HepG2 (cell line): Measurements from ENCODE around the gene TIMM17A. TPM values are rescaled to one million over a fixed set of nuclear protein-coding genes. Genes with fewer than 3 reads are reported as not detected.
A peak's percentile ranks its signal among the peaks of the same experiment; 100 is the strongest.

Experiments
- ELF1 ChIP-seq: sonication (generic); formaldehyde crosslinking; IDR thresholded peaks from 2 replicates; pipeline ENCODE4 v1.4.0; 2020; ENCODE audit warnings: missing genetic modification reagents
- RXRB ChIP-seq: IDR thresholded peaks from 2 replicates; pipeline ENCODE4 v1.6.1; 2016; ENCODE audit warnings: borderline replicate concordance, missing genetic modification reagents, missing compliant biosample characterization
- ZNF704 ChIP-seq: sonication (generic); formaldehyde crosslinking; IDR thresholded peaks from 2 replicates; pipeline ENCODE4 v1.8.1; 2023; ENCODE audit warnings: mild to moderate bottlenecking, inconsistent platforms, moderate library complexity, missing genetic modification reagents, borderline replicate concordance
- ZNF878 ChIP-seq: sonication (generic); formaldehyde crosslinking; IDR thresholded peaks from 2 replicates; pipeline ENCODE4 v1.8.1; 2023; ENCODE audit warnings: mild to moderate bottlenecking, missing genetic modification reagents, moderate library complexity
- polyA plus RNA-seq, 8 experiments: library from polyadenylated mRNA; depleted of rRNA in 3 of 8; stranded (reverse) in 7 of 8; unstranded in 1 of 8; fragments of >200 nt; fragmentation: Illumina TruSeq in 4 of 8; extraction: Trizol in 4 of 8; gene quantifications; 2 replicates each; pipeline versions ENCODE4 v1.2.1 to v1.2.3, GENCODE V29; 2011 to 2016; ENCODE audit warnings: low read depth in 4 of 8, missing spikeins in 1 of 8, mixed read lengths in 1 of 8; ENCODE audit not compliant: insufficient read depth in 1 of 8
- total RNA-seq, 5 experiments: library from RNA; depleted of rRNA; stranded (reverse); fragments of >200 nt; fragmentation: Illumina TruSeq; extraction: Trizol; gene quantifications; 2 replicates each; pipeline ENCODE4 v1.2.3, GENCODE V29; 2016; ENCODE audit warnings: low read depth in 1 of 5
- TF ChIP-seq, protein P1 (sequence below), 2 experiments: fragments of 450-650 bp in 1 of 2; sonication (generic) in 1 of 2; formaldehyde crosslinking in 1 of 2; IDR thresholded peaks; 2 replicates each; pipeline versions ENCODE4 v1.6.1 to v1.8.0; 2016 to 2022; ENCODE audit warnings: antibody characterized with exemption in 1 of 2, mild to moderate bottlenecking in 1 of 2, missing genetic modification reagents in 1 of 2
- TF ChIP-seq, protein P2 (sequence below): sonication (generic); formaldehyde crosslinking; IDR thresholded peaks from 2 replicates; pipeline ENCODE4 v1.5.0; 2020; ENCODE audit warnings: missing genetic modification reagents, mild to moderate bottlenecking, borderline replicate concordance

The TIMM17A gene
- total and polyA plus RNA-seq, 2 of the 13 experiments (the other 11 are each of a cell fraction or from before 2014, with no cell fraction given): 50.8 to 97.8 TPM

DNA sequence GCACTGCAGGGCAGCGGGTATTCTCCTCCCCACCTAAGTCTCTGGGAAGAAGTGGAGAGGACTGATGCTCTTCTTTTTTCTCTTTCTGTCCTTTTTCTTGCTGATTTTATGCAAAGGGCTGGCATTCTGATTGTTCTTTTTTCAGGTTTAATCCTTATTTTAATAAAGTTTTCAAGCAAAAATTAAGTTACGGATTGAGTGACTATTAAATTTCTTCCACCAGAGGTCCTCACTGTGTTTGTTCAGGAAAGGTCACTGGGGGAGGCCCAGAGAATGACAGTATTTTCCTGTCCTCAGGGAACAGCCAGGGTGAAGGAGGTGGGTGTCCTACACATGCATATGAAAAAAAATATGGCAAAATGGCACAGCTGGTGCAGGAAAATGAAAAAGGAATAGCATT is 50.7 kb downstream of the TIMM17A start (continued):
- TF ChIP-seq, protein P1, sequence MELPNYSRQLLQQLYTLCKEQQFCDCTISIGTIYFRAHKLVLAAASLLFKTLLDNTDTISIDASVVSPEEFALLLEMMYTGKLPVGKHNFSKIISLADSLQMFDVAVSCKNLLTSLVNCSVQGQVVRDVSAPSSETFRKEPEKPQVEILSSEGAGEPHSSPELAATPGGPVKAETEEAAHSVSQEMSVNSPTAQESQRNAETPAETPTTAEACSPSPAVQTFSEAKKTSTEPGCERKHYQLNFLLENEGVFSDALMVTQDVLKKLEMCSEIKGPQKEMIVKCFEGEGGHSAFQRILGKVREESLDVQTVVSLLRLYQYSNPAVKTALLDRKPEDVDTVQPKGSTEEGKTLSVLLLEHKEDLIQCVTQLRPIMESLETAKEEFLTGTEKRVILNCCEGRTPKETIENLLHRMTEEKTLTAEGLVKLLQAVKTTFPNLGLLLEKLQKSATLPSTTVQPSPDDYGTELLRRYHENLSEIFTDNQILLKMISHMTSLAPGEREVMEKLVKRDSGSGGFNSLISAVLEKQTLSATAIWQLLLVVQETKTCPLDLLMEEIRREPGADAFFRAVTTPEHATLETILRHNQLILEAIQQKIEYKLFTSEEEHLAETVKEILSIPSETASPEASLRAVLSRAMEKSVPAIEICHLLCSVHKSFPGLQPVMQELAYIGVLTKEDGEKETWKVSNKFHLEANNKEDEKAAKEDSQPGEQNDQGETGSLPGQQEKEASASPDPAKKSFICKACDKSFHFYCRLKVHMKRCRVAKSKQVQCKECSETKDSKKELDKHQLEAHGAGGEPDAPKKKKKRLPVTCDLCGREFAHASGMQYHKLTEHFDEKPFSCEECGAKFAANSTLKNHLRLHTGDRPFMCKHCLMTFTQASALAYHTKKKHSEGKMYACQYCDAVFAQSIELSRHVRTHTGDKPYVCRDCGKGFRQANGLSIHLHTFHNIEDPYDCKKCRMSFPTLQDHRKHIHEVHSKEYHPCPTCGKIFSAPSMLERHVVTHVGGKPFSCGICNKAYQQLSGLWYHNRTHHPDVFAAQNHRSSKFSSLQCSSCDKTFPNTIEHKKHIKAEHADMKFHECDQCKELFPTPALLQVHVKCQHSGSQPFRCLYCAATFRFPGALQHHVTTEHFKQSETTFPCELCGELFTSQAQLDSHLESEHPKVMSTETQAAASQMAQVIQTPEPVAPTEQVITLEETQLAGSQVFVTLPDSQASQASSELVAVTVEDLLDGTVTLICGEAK (IDR thresholded peaks at IDR 0.05): peak; percentile 66
- TF ChIP-seq, protein P1 (CRISPR knock-in tag; IDR thresholded peaks at IDR 0.05): peak; percentile 63
- TF ChIP-seq ZNF878 (CRISPR knock-in tag) (no peak), RXRB (CRISPR knock-in tag) (peak; percentile 47; the same call in 1 of the 2 replicates), ZNF704 (CRISPR knock-in tag) (no peak), ELF1 (CRISPR knock-in tag) (no peak)
- TF ChIP-seq, protein P2, sequence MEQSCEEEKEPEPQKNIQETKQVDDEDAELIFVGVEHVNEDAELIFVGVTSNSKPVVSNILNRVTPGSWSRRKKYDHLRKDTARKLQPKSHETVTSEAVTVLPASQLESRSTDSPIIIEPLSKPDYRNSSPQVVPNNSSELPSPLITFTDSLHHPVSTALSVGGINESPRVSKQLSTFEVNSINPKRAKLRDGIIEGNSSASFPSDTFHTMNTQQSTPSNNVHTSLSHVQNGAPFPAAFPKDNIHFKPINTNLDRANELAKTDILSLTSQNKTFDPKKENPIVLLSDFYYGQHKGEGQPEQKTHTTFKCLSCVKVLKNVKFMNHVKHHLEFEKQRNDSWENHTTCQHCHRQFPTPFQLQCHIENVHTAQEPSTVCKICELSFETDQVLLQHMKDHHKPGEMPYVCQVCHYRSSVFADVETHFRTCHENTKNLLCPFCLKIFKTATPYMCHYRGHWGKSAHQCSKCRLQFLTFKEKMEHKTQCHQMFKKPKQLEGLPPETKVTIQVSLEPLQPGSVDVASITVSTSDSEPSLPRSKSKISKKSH (CRISPR knock-in tag): no peak
